Trophoblast cell (in vitro differentiated cells and primary cell): Measurements from ENCODE around the gene NHSL1.

Source experiments
- DNase-seq, 2 donors: peaks; one replicate each; pipeline ENCODE4 v3.0.0-alpha.2; 2016
- H2AFZ ChIP-seq: 2 replicates; pipeline ENCODE4 v1.6.1; 2013; ENCODE audit warnings: low read length, moderate library complexity, mild to moderate bottlenecking; ENCODE audit not compliant: insufficient read depth, poor library complexity
- H2AK5ac ChIP-seq: 2 replicates; pipeline ENCODE4 v1.6.1; 2013; ENCODE audit warnings: mild to moderate bottlenecking, low read length
- H2BK120ac ChIP-seq: 2 replicates; pipeline ENCODE4 v1.6.1; 2013; ENCODE audit warnings: low read length, mild to moderate bottlenecking, moderate library complexity; ENCODE audit not compliant: insufficient read depth, poor library complexity
- H2BK12ac ChIP-seq: 2 replicates; pipeline ENCODE4 v1.6.1; 2013; ENCODE audit warnings: mild to moderate bottlenecking, low read length, moderate library complexity
- H2BK5ac ChIP-seq: 2 replicates; pipeline ENCODE4 v1.6.1; 2013; ENCODE audit warnings: low read length, low read depth, moderate library complexity, mild to moderate bottlenecking; ENCODE audit not compliant: poor library complexity
- H3K14ac ChIP-seq: 2 replicates; pipeline ENCODE4 v1.6.1; 2013; ENCODE audit warnings: mild to moderate bottlenecking, low read length
- H3K18ac ChIP-seq: 2 replicates; pipeline ENCODE4 v1.6.1; 2013; ENCODE audit warnings: mild to moderate bottlenecking, low read length
- H3K23ac ChIP-seq: 2 replicates; pipeline ENCODE4 v1.6.1; 2013; ENCODE audit warnings: low read length
- H3K27ac ChIP-seq: 2 replicates; pipeline ENCODE4 v1.5.1; 2013; ENCODE audit warnings: low read depth, mild to moderate bottlenecking, inconsistent platforms, low read length, moderate library complexity
- H3K27me3 ChIP-seq: 2 replicates; pipeline ENCODE4 v1.6.1; 2013; ENCODE audit warnings: inconsistent platforms, mild to moderate bottlenecking, low read length, moderate library complexity; ENCODE audit not compliant: insufficient read depth
- H3K36me3 ChIP-seq, 2 experiments: 1 replicate in 1 of 2; 2 replicates in 1 of 2; pipeline ENCODE4 v1.6.1; 2013; ENCODE audit warnings: low read length in 2 of 2, mild to moderate bottlenecking in 2 of 2, moderate library complexity in 1 of 2; ENCODE audit not compliant: insufficient read depth in 2 of 2, control insufficient read depth in 1 of 2
- H3K4ac ChIP-seq: 2 replicates; pipeline ENCODE4 v1.6.1; 2013; ENCODE audit warnings: low read depth, mild to moderate bottlenecking, low read length, moderate library complexity
- H3K4me1 ChIP-seq, 2 experiments: 1 replicate in 1 of 2; 2 replicates in 1 of 2; pipeline ENCODE4 v1.6.1; 2013; ENCODE audit warnings: low read length in 2 of 2, mild to moderate bottlenecking in 2 of 2, moderate library complexity in 1 of 2; ENCODE audit not compliant: insufficient read depth in 2 of 2, control insufficient read depth in 1 of 2
- H3K4me2 ChIP-seq: 2 replicates; pipeline ENCODE4 v1.6.1; 2013; ENCODE audit warnings: inconsistent platforms, mild to moderate bottlenecking, low read length, moderate library complexity
- H3K4me3 ChIP-seq: 2 replicates; pipeline ENCODE4 v1.5.1; 2013; ENCODE audit warnings: mild to moderate bottlenecking, low read depth, low read length, inconsistent platforms
- H3K79me1 ChIP-seq: one replicate; pipeline ENCODE4 v1.6.1; 2013; ENCODE audit warnings: low read length
- H3K79me2 ChIP-seq: 2 replicates; pipeline ENCODE4 v1.6.1; 2013; ENCODE audit warnings: low read length, mild to moderate bottlenecking; ENCODE audit not compliant: control insufficient read depth, insufficient read depth, poor library complexity
- H3K9ac ChIP-seq: 2 replicates; pipeline ENCODE4 v1.6.1; 2013; ENCODE audit warnings: mild to moderate bottlenecking, low read length
- H3K9me3 ChIP-seq: 2 replicates; pipeline ENCODE4 v1.6.1; 2013; ENCODE audit warnings: low read depth, mild to moderate bottlenecking, control low read depth, inconsistent platforms, low read length; ENCODE audit not compliant: insufficient read depth
- H4K12ac ChIP-seq: 2 replicates; pipeline ENCODE4 v1.6.1; 2013; ENCODE audit warnings: low read depth, mild to moderate bottlenecking, low read length, moderate library complexity
- H4K8ac ChIP-seq: 2 replicates; pipeline ENCODE4 v1.6.1; 2013; ENCODE audit warnings: low read depth, mild to moderate bottlenecking, low read length, moderate library complexity
- H4K91ac ChIP-seq: one replicate; pipeline ENCODE4 v1.6.1; 2013; ENCODE audit warnings: low read depth, mild to moderate bottlenecking, low read length, moderate library complexity
- WGBS: extraction: QIAGEN DNeasy Blood & Tissue Kit; methylation state at CpG from one replicate; pipeline ENCODE4 v1.1.7; 2013; ENCODE audit warnings: missing lambda C conversion rate; ENCODE audit not compliant: insufficient read length, insufficient coverage; ENCODE audit errors: extremely low coverage; 5-methylcytosine and 5-hydroxymethylcytosine counted together

The NHSL1 gene

DNA sequence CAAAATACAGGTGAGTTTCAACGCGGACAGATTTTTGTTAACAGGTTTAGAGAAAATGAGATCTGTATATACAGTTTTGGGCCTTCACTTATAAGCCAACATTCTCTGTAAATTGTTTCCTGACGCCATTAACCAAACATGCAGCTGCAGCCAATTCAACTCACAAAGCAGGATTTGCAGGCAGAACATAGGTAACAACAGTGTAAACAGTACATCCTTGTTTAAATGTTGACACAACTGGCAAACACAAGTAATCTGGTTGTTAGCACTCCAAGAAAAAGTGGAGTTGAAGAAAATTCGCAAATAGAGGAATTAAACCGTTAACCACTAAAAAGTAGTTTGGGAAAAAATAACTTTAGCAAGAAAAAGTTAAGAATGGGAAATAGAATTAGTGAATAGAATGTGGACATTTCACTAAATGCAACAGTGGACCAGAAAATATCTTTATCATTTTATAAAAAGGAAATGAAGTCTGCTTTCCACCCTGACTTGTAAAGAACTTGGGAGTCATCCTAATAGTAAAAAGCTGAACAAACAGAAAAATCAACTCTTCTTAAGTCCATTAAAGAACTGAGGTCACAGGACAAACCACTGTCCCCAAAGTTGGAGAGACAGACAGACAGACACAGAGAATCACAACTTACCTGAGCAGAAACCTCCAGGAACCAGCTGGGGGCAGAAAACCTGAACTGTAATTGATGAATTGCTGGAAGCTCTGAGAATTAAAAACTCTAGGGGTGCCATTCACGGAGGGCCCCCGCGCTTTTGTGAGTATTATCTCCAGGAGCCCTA, 111.5 kb downstream of the NHSL1 start:
- Histone ChIP-seq H3K4me3 (no peak overlapping the region), H3K18ac (no peak overlapping the region), H3K79me1 (no peaks in the 10 kb centered on the region), H3K4me1 (no peaks in the 10 kb centered on the region), H3K36me3 (no peaks in the 10 kb centered on the region), H4K8ac (no peak overlapping the region), H4K12ac (no peak overlapping the region), H3K27ac (no peak overlapping the region), H3K79me2 (no peaks in the 10 kb centered on the region), H3K9me3 (no peaks in the 10 kb centered on the region), H3K4me2 (no peak overlapping the region), H2AFZ (no peak overlapping the region), H3K27me3 (no peaks in the 10 kb centered on the region), H2BK5ac (no peak overlapping the region), H3K14ac (no peak overlapping the region), H3K23ac (no peak overlapping the region), H3K9ac (no peak overlapping the region), H2BK120ac (no peak overlapping the region), H2AK5ac (no peak overlapping the region), H4K91ac (no peak overlapping the region), H3K4ac (no peak overlapping the region), H2BK12ac (no peak overlapping the region)
- peak; percentile 43 to 76 for DNase-seq
- WGBS: no CpG with 5 or more reads among the region's 8 CpGs

DNA sequence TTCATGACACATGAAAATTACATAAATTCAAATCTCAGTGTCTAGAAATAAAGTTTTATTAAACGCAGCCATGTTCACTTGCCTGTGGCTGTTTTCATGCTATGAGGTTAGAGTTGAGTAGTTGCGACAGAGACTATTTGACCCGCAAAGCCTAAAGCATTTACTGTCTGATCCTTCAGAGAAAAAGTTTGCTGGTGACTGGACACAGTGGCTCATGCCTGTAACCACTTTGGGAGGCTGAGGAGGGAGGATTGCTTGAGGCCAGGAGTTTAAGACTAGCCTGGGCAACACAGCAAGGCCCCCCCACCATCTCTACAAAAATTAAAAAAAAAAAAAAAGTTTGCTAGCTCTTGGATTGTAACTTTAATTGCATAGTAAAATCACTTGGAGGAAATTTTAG, 112.4 kb downstream of the NHSL1 start:
- no peak overlapping the region for H3K4me2 ChIP-seq
- H3K79me1 ChIP-seq: no peaks in the 10 kb centered on the region
- H3K27ac ChIP-seq: no peak overlapping the region
- H3K23ac ChIP-seq: no peak overlapping the region
- H2AK5ac ChIP-seq: no peak overlapping the region
- no peak overlapping the region for H2BK120ac ChIP-seq
- no peaks in the 10 kb centered on the region for H3K9me3 ChIP-seq
- no peak overlapping the region for H4K12ac ChIP-seq
- no peak overlapping the region for H3K18ac ChIP-seq
- no peak overlapping the region for H2BK12ac ChIP-seq
- H3K4me1 ChIP-seq: peaks cover 0 to 4% of the 10 kb centered on the region in 2 experiments
- no peaks in the 10 kb centered on the region for H3K36me3 ChIP-seq
- DNase-seq: peak; percentile 67 to 81
- WGBS: no CpG with 5 or more reads among the region's 3 CpGs
- no peak overlapping the region for H4K91ac ChIP-seq
- H2AFZ ChIP-seq: no peak overlapping the region
- H2BK5ac ChIP-seq: no peak overlapping the region
- H3K79me2 ChIP-seq: no peaks in the 10 kb centered on the region
- H3K27me3 ChIP-seq: no peaks in the 10 kb centered on the region
- no peak overlapping the region for H3K4me3 ChIP-seq
- no peak overlapping the region for H3K14ac ChIP-seq
- no peak overlapping the region for H3K4ac ChIP-seq
- no peak overlapping the region for H3K9ac ChIP-seq
- no peak overlapping the region for H4K8ac ChIP-seq

DNA sequence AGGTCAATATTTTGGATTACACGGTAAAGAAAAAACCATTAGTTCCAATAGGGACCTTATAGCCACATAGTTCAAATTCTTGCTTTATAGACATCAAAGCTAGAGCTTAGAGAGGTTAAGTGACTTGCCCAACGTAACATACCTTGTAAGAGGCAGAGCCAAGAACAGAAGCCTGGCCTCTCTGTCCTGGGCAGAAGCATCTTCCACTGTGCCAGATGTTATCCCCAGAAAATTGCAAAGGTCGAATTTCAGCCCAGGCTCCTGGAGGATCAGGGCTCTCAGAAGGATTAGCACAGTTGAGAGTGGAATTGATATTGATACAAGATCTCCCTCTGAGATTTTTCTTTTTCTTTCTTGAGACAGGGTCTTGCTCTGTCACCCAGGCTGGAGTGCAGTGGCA, 115.5 kb downstream of the NHSL1 start:
- peak in 1 of 2 donors; percentile 29 for DNase-seq
- no peak overlapping the region for H3K27ac ChIP-seq
- H2BK120ac ChIP-seq: no peak overlapping the region
- no peaks in the 10 kb centered on the region for H3K79me2 ChIP-seq
- no peak overlapping the region for H3K4ac ChIP-seq
- no peaks in the 10 kb centered on the region for H3K79me1 ChIP-seq
- H3K4me3 ChIP-seq: no peak overlapping the region
- H3K9me3 ChIP-seq: no peaks in the 10 kb centered on the region
- WGBS: no CpG with 5 or more reads among the region's 3 CpGs
- H3K18ac ChIP-seq: no peak overlapping the region
- H3K14ac ChIP-seq: no peak overlapping the region
- no peak overlapping the region for H2AFZ ChIP-seq
- no peak overlapping the region for H3K9ac ChIP-seq
- H4K12ac ChIP-seq: no peak overlapping the region
- H3K4me1 ChIP-seq: peaks cover 0 to 4% of the 10 kb centered on the region in 2 experiments
- no peak overlapping the region for H3K23ac ChIP-seq
- H4K91ac ChIP-seq: no peak overlapping the region
- no peaks in the 10 kb centered on the region for H3K36me3 ChIP-seq
- no peaks in the 10 kb centered on the region for H3K27me3 ChIP-seq
- no peak overlapping the region for H2BK12ac ChIP-seq
- H3K4me2 ChIP-seq: no peak overlapping the region
- H4K8ac ChIP-seq: no peak overlapping the region
- H2BK5ac ChIP-seq: no peak overlapping the region
- H2AK5ac ChIP-seq: no peak overlapping the region

DNA sequence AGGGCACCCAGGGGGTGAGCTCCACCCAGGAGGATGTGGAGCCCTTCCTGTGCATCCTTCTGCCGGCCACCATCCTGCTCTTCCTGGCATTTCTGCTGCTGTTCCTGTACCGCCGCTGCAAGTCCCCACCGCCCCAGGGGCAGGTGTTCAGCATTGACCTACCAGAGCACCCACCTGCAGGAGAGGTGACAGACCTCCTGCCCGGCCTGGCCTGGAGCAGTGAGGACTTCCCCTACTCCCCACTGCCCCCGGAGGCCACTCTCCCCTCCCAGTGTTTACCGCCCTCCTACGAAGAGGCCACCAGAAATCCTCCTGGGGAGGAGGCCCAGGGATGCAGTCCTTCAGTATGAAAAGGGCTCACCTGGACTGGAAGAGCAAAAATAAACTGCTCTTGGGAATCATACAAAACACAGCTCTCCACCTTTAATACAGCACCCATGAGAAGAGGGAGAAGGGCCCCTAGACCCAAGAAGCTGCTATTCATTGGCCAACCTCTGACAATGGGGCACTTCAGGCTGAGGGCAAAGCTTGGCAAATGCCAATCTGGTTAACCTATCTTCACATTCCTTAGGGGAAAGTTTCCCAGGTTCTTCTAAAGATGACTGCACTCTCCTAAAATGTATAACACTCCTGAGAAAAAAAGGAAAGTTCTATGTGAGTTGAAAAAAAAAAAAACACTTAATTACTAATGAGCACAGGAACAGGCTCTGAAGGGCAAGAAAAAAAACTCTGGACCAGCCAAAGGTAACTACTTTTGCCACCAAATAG, 116.6 kb downstream of the NHSL1 start:
- Histone ChIP-seq H2BK5ac (no peak overlapping the region), H3K9me3 (no peaks in the 10 kb centered on the region), H3K79me1 (no peaks in the 10 kb centered on the region), H2BK12ac (no peak overlapping the region), H3K18ac (no peak overlapping the region), H3K14ac (no peak overlapping the region), H3K36me3 (no peaks in the 10 kb centered on the region), H3K79me2 (no peaks in the 10 kb centered on the region), H3K27ac (no peak overlapping the region), H3K23ac (no peak overlapping the region), H2AK5ac (no peak overlapping the region), H2AFZ (no peak overlapping the region), H3K4me3 (no peak overlapping the region), H3K4me2 (no peak overlapping the region), H2BK120ac (no peak overlapping the region), H3K4me1 (peaks cover 0 to 4% of the 10 kb centered on the region in 2 experiments), H3K9ac (no peak overlapping the region), H4K91ac (no peak overlapping the region), H3K27me3 (no peaks in the 10 kb centered on the region), H3K4ac (no peak overlapping the region), H4K8ac (no peak overlapping the region), H4K12ac (no peak overlapping the region)
- no CpG with 5 or more reads among the region's 8 CpGs for WGBS
- DNase-seq: peak; percentile 64
